HG03280 (cell line): ENCODE measurements around the gene DYNLL1.
"Not testable (repeated sequence)": the region's sequence is repeated elsewhere in the genome, so short reads cannot be mapped to it uniquely, and the experiment has no call there.

Source experiments
- ATAC-seq: cut with Tn5 transposase; IDR thresholded peaks from one replicate; pipeline ENCODE4 v1.9.1; 2021; ENCODE audit warnings: mild to moderate bottlenecking, moderate library complexity; ENCODE audit not compliant: unreplicated experiment

DYNLL1 gene

DNA sequence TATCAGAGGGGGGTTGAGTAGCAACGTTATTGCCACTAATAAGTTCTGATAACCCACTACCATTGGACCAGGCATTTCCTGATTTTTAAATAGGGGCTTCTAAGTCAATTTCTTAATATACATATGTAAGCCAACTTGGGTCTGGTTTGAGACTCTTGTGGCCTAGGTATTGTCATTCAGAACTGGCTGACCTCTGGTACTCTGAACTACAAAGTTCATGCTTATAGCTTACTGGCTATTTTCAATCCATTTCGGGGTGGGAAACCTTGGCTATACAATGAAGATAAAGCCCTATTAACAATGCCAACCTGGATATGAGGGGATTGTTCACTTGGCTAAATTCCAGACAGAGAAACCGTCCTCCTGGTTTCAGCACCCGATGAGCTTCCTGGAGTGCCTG, 8.7 kb downstream of the DYNLL1 start:
- no peak for ATAC-seq

DNA sequence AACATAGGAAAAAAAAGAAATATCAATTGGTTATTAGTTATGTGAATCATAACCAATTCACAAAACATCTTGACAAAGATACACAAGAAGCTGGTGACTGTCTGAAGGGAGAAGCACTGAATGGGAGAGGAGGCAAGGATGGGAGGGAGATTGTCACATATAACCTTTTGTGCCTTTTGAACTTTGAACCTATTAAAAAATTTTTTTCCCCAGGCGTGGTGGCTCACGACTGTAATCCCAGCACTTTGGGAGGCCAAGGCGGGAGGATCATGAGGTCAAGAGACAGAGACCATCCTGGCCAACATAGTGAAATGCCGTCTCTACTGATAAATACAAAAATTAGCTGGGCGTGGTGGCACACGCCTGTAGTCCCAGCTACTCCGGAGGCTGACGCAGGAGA, 12.6 kb downstream of the DYNLL1 start:
- no peak for ATAC-seq

DNA sequence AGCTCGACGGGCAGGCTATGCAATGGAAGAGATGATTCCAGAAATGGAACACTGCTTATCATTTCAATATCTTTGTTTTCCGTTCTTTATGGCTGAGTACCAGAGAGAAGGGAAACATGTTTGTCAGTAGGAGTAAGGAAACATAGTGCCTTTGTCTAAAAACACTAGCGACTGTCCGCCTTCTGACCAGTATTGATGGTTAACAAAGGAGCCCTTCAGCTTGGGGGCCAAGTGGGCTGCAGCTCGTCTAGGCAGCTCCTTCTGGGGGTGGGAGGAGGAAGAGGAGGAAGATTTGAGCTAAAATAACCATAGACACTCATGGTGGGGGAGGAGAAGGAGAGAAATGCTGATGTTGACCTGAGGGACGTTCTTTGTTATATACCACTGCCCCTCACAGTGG, 18.1 kb downstream of the DYNLL1 start:
- no peak for ATAC-seq

DNA sequence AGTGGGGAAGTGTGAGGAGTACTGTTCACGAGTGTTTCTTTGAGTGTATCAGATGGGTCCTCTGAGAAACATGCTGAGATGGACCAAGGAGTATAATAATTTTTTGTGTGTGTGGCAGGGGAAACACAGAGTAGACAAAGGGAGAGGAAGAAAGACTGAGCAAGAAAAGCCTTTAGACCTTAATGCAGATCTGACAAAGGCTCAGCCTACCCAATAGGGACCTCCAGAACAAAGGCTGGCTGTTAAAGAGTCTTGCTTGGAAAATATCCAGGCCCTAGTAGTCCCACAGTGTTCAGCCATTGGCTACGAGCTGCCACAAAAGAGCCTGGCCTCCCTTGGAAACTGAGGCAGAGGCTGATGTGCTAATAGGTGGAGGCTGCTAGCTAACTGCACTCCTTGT, 19.6 kb downstream of the DYNLL1 start:
- ATAC-seq, result no peak

DNA sequence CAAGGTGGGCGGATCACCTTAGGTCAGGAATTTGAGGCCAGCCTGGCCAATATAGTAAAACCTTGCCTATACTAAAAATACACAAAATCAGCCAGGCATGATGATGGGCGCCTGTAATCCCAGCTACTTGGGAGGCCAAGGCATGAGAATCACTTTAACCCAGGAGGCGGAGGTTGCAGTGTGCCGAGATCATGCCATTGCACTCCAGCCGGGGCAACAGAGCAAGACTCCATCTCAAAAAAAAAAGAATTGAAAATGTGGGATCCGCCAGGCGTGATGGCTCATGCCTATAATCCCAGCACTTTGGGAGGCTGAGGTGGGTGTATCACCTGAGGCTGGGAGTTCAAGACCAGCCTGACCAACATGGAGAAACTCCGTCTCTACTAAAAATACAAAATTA, 23.4 kb downstream of the DYNLL1 start:
- ATAC-seq, result not testable (repeated sequence)

DNA sequence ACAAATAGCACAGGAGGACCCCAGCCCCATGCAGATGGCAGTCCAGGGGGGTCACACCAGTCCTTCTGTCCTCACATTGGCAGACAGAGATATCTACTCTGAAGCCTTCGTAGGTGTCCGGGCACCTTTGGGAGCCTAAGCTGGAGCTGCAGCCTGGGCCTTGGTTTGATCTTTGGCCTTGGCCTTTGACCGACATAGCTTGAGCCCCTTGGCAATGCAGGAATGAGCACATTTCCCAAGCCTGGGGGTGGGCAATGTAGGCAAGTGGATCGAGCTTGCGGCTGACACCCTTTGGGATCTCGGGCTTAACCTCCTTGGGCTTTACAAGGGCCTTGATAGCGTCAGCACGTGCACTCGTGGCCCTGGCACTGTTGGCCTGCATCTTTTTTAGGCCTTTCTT, 26.7 kb downstream of the DYNLL1 start:
- no peak for ATAC-seq

DNA sequence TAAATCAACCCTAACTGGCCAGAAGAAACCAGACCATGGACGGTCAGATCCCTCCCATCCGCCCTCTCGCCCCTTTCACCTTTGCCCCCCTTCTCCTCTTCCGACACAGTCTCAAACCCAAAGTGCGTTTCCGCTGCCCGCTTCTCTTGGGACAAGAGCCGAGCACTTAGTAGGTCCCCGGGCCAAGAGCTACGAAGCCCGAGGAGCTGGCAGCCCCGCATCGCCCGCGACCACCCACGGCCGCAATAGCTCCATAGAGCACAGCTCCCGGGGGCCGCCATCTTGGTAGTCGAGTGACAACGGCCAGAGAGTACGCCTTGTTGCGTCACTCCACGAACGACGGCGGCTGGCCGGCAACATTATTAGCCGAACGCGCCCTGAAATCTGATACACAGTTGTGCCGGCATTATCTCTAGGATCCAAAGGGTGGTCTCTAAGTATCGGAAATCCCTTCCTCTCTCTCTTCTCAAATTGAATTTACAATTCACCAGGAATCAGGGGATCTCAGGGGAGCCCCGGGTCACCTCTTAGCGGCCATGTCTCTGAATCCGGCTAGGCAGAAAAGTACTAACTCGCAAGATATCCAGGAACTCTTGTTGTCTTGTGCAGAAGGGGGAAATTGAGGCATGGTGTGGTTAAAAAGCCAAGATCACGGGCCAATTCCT, 33.1 kb downstream of the DYNLL1 start, which contains the start of gene COQ5:
TSS of gene COQ5 (minus strand) at position 298 of the 665 bp plus-strand sequence. CDS start at position 281, 17 bp downstream.
- ATAC-seq, result peak; percentile 73

DNA sequence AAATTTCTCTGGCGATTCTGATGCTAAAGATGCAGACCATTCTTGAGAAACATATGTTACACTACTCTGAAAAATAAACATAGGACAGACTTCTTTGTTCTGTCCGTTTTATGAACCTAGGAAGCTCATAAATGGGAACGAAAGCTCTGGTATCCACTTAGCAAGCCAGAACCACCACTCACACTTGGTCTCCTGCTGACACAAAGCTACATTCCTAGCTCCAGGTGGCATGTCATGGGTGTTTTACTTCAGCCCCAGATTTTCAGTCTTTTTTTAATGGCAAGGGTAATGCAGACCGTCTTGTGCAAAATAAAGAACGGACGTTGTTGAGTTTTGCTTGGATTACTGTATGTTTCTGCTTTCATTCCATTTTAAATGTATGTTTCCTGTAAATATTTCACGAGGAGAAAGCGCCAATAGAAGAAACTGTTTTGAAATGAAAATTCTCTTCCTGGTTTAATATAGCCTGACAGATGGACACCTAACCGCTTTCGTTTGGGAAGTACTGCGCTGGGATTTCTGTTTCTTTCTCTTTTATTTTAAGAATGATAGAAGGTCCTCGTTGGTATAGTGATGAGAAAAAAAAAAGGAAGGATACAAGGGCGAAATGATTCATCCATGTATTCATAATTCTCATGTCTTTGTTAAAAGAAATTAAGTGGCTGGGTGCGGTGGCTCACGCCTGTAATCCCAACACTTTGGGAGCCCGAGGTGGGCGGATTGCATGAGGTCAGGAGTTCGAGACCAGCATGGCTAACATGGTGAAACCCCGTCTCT, 33.9 kb downstream of the DYNLL1 start:
- ATAC-seq, result no peak

DNA sequence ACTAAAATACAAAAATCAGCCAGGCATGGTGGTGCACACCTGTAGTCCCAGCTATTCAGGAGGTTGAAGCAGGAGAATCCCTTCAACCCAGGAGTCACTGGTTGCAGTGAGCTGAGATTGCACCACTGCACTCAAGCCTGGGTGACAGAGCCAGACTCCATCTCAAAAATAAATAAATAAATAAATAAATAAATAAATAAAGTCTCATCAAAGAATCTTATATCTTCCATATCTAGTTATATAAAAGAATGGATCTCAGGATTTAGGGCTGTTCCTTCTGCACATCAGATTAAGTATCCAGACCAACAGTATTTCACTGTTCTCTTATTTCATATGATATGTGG, 34.5 kb downstream of the DYNLL1 start:
- ATAC-seq, result not testable (repeated sequence)

DNA sequence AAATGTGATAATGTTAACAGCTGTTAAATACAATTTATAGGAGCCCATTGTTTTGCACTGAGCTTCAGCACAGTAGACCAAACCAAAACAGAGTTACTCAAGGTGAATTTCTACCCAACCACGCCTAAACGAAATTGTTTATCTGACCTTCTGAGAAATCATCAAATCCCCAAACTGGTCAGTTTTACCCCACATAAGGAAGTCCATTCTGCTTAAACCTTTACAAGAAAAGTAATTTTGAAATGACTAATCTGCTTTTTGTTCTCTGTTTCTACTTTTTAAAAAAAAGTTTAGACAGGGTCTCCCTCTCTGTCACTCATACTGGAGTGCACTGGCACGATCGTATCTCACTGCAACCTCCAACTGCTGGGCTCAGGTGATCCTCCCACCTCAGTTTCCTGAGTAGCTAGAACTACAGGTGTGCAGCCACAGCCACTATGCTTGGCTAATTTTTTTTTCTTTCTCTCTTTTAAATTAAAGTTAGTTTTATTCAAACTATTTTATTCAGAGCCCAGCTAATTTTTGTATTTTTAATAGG, 36.9 kb downstream of the DYNLL1 start:
- ATAC-seq, result no peak

DNA sequence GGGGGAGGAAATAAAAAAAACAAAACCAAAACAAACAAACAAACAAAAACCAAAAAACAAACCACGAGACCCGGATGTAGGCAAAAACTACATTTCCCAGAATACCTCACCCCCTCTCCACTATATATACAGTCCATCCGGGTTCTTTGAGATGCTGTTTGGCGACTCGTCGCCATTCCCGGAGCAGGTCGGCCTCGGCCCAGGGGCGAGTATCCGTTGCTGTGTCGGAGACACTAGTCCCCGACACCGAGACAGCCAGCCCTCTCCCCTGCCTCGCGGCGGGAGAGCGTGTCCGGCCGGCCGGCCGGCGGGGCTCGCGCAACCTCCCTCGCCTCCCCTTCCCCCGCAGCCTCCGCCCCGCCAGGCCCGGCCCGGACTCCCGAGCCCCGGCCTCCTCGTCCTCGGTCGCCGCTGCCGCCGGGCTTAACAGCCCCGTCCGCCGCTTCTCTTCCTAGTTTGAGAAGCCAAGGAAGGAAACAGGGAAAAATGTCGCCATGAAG, 38.3 kb downstream of the DYNLL1 start, which contains the start of gene RNF10:
TSS of gene RNF10 (plus strand) at position 154 of the 500 bp plus-strand sequence. CDS start 456 bp downstream, outside the sequence.
- peak; percentile 63 for ATAC-seq

DNA sequence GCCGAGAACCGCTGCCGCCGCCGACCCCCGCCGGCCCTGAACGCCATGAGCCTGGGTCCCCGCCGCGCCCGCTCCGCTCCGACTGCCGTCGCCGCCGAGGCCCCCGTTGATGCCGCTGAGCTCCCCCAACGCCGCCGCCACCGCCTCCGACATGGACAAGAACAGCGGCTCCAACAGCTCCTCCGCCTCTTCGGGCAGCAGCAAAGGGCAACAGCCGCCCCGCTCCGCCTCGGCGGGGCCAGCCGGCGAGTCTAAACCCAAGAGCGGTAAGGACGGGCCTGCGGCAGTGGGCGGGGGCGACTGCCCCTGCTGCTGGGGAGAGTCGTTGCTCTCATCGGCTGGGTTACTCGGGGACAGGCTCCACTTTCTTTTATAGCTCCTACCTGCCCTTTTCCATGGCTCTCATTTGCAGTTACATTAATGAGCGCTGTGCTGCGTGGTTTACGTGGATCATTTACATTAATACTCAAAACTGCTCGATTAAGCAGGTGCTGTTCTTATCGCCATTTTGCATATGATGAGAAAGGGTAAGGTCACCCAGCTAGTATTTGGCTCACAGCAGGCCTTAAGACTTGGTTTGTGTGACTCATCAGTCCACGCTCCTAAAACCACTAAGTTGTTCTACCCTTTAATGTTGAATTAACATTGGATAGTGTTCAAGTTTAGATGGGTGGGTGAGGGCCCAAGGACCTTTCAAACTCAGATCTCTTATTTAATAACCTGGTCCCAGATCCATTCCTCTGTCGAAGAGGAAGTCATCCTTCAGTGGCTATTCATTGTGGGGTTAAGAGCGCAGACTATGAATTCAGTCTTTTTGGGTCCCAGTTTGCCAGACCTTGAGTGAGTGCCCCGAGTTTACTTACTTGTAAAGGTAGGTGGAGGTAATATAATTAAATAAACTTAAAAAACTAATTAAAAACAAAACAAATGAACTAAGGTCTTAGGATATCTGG, 39.1 kb downstream of the DYNLL1 start:
- peak; percentile 43 for ATAC-seq

DNA sequence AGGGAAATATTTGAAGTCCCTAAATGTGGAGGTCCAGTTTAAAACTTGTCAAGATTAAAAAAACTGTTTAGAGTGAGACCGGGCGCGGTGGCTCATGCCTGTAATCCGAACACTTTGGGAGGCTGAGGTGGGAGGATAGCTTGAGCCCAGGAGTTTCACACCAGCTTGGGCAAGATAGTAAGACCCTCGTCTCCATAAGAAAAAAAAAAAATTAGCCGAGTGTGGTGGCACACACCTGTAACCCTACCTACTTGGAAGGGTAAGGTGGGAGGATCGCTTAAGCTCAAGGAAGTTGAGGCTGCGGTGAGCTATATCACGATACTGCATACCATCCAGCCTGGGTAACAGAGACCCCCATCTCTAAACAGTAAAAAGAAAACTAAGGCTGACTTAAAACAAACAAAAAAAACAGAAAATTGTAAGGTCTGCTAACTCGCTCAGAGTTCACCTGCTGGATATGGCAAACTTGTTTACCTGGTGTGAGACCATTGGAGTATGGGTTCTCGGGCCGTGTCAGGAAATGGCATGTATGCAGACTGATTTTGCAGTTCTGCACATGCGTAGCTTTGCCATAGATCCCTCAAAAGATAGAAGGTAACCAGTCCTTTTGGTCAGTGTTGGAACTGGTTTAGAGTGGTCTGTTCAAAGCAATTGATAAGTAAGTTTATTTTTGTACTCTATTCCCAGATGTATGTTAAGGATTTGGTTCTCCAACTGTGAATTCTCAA, 40.3 kb downstream of the DYNLL1 start:
- no peak for ATAC-seq

DNA sequence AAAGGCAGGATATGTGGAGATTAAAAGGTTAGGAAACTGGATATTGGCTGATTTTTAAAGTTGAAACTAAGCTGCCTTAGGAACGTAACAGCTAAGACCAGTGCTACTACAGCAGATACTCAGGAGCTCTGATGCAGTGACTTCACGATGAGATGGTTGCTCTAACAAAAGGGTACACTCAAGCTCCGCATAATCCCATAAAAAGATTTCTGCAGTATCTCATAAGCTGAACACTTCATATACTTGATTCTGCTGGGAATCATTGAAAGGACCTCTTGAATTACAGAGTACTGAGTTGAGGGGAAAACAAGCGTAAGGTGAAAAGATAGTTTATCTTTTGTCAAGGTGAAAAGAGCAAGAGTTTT, 41.9 kb downstream of the DYNLL1 start:
- ATAC-seq, result no peak

DNA sequence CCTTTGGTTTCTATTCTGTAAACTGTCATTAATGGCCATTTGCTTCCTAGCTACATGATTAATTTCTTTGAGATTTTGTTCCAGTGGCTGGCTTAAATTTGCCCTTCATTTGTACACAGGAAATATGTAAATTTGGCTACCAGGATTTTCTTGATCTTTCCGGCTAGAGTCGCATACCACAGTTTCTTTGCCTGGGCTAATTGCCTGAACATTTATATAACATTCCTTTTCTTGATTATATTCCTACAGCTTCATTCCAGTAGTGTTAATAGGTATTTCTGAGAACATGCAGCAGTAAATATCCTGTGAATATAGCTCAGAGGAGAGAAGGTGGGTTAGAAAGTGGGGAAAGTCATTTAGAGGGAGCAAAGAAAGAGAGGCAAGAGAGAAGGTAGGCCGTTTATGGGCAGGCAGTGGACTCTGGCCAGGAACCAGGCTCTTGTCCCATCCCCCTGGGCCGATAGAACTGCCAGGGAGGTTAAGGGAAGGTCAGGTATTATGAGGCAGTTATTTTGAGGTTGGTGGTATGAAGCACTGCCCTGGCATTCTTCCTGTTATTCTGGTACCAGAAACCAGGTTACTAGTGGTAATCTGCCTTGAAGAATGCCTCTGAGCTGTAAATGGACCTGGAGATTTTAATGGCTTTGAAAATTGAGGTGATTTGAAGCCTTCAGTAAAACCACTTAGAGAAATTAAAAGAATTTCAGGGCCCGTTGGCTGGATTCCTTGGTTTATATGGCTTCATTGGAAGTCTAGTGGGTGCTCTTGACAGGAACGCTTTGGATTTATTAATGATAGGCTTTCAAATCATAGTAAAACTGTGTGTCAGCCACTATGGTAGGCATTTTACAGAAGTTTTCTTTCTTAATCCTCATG, 42.6 kb downstream of the DYNLL1 start:
- no peak for ATAC-seq

DNA sequence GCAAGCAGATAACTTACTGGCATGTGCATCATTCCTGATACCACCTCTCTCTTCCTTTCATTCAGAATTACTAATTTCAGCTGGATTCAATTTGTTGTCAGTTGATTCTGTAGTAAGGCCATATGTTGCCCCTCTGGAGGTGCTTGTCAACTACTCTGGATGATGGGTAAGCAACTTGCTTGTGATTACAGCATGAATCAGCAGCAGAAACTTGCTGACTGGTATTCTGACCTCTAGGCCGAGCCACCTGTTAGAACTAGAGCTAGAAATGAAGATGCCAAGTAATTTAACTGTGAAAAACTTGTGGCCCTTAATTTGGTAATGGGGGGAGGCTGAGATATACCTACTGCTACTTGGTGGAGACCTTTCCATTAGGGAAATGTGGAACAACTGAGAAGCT, 43.4 kb downstream of the DYNLL1 start:
- no peak for ATAC-seq

DNA sequence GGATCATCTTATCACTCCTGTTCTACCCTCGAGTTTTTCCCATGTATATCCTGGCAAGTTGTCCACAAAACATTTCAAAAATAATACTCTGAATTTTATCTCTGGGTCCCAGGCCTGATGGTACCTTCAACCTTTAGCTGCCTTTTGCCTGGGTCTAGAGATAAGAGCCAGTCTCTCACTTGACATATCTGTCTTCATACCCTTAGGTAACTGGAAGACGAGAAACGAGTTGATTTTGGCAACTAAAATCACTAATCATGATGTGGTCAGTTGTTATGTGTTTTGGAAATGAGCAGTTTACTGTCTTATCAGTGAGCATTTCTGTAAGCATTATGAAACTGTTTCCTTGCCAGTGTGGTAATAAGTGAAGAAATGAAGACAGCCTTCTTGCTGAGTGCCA, 44.5 kb downstream of the DYNLL1 start:
- no peak for ATAC-seq

DNA sequence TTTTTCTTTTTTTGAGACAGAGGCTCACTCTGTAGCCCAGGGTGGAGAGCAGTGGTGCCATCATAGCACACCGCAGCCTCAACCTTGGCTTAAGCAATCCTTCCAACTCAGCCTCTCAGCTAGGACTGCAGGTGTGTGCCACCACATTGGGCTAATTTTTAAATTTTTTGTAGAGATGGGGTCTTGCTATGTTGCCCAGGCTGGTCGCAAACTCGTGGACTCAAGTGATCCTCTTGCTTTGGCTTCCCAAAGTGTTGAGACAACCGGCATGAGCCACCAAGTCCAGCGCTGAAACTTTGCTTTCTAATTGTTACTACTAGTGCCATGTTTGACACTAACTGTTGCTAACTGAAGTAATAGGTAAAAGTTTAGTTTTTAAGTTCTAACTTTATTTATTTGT, 46.3 kb downstream of the DYNLL1 start:
- no peak for ATAC-seq

DNA sequence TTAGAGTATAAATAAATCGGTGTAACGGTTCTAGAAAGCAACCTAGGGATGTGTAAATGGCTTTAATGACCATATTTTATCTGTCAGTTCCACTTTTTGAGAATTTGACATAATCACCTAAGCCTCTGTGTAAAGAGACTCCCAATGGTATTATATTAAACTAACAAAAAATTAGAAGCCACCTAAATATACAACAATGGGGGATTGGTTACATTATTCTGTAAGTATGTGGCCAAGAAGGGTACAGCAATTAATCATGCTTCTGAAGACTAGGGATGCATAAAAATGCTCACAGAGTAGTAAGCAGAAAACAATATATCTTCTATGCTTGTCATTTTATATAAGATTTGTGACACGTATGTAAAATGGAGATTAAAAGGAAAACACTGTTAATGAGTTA, 48.8 kb downstream of the DYNLL1 start:
- no peak for ATAC-seq
